Subcutaneous abdominal adipose tissue (tissue), 5 donors: ENCODE results near the gene B3GNT8.
"Not testable (repeated sequence)": the region's sequence is repeated elsewhere in the genome, so short reads cannot be mapped to it uniquely, and the experiment has no call there.

Experiments
- H3K27ac ChIP-seq: one replicate; pipeline ENCODE4 v1.7.0; 2013; ENCODE audit warnings: low read depth, mild to moderate bottlenecking, inconsistent platforms, low read length, moderate library complexity
- H3K27me3 ChIP-seq, 5 donors: one replicate each; pipeline ENCODE4 v1.7.0; 2013; ENCODE audit warnings: low read length in 5 of 5, inconsistent platforms in 1 of 5; ENCODE audit not compliant: control insufficient read depth in 5 of 5, insufficient read depth in 4 of 5
- H3K36me3 ChIP-seq, 5 donors: one replicate each; pipeline ENCODE4 v1.7.0; 2013; ENCODE audit warnings: low read length in 5 of 5; ENCODE audit not compliant: control insufficient read depth in 5 of 5, insufficient read depth in 5 of 5
- H3K4me1 ChIP-seq, 5 donors: one replicate each; pipeline ENCODE4 v1.7.0; 2013; ENCODE audit warnings: low read length in 5 of 5, mild to moderate bottlenecking in 3 of 5, moderate library complexity in 1 of 5; ENCODE audit not compliant: control insufficient read depth in 5 of 5, insufficient read depth in 5 of 5
- H3K4me3 ChIP-seq, 5 donors: one replicate each; pipeline ENCODE4 v1.7.0; 2013; ENCODE audit warnings: low read length in 5 of 5, low read depth in 1 of 5
- H3K9ac ChIP-seq, 5 donors: one replicate each; pipeline ENCODE4 v1.7.0; 2013; ENCODE audit warnings: low read length in 5 of 5, mild to moderate bottlenecking in 4 of 5, moderate library complexity in 3 of 5
- H3K9me3 ChIP-seq, 5 donors: one replicate each; pipeline ENCODE4 v1.7.0; 2013; ENCODE audit warnings: low read length in 5 of 5; ENCODE audit not compliant: control insufficient read depth in 5 of 5
- donor health status: healthy.
- donor health status: healthy.
- donor health status: healthy.
- donor health status: healthy.
- donor health status: healthy.

The B3GNT8 gene

GRCh38 chr19:41426952-41427646 is at the start of gene B3GNT8:
B3GNT8 (minus strand) TSS chr19:41427374; CDS start chr19:41426778, 596 bp downstream.
- H3K4me1 ChIP-seq = peaks cover 3 to 47% (median 28%) of the 10 kb centered on the region in 5 donors
- H3K27ac ChIP-seq = no peak within 1 kb of the TSS
- H3K27me3 ChIP-seq = no peaks in the 10 kb centered on the region
- peak within 1 kb of the TSS; percentile 62 to 83 (median 70) for H3K4me3 ChIP-seq
- H3K9me3 ChIP-seq = no peaks in the 10 kb centered on the region
- H3K36me3 ChIP-seq = peaks cover 0 to 53% (median 50%) of the 10 kb centered on the region in 5 donors
- H3K9ac ChIP-seq = peak within 1 kb of the TSS; percentile 52 to 91 (median 74)

GRCh38 chr19:41476583-41476982 is 49.4 kb upstream of the B3GNT8 start:
- Histone ChIP-seq H3K4me1 (peaks cover 0 to 38% (median 3%) of the 10 kb centered on the region in 5 donors), H3K9me3 (no peaks in the 10 kb centered on the region), H3K36me3 (peaks cover 0 to 3% (median 0%) of the 10 kb centered on the region in 5 donors), H3K27ac (no peak overlapping the region), H3K4me3 (no peak overlapping the region), H3K27me3 (peaks cover 0 to 21% (median 8%) of the 10 kb centered on the region in 5 donors), H3K9ac (no peak overlapping the region)

GRCh38 chr19:41463257-41464256 is 36.4 kb upstream of the B3GNT8 start:
- H3K27me3 ChIP-seq = peaks cover 0 to 23% (median 14%) of the 10 kb centered on the region in 5 donors
- not testable (repeated sequence) for H3K27ac ChIP-seq, H3K9me3 ChIP-seq, H3K9ac ChIP-seq, H3K36me3 ChIP-seq, H3K4me3 ChIP-seq, H3K4me1 ChIP-seq

- Histone ChIP-seq H3K36me3 (no peaks in the 10 kb centered on the region), H3K9me3 (peaks cover 0 to 8% (median 0%) of the 10 kb centered on the region in 5 donors), H3K4me3 (no peak overlapping the region), H3K9ac (no peak overlapping the region), H3K4me1 (peaks cover 0 to 2% (median 0%) of the 10 kb centered on the region in 5 donors), H3K27me3 (peaks cover 0 to 18% (median 16%) of the 10 kb centered on the region in 5 donors), H3K27ac (no peak overlapping the region)
These were observed 35.3 kb upstream of the B3GNT8 start for GRCh38 chr19:41462497-41462896.

- Histone ChIP-seq H3K27ac (no peak overlapping the region), H3K9me3 (peaks cover 0 to 3% (median 0%) of the 10 kb centered on the region in 5 donors), H3K4me1 (peaks cover 0 to 24% (median 17%) of the 10 kb centered on the region in 5 donors), H3K9ac (no peak overlapping the region), H3K27me3 (peaks cover 0 to 12% (median 5%) of the 10 kb centered on the region in 5 donors), H3K36me3 (no peaks in the 10 kb centered on the region), H3K4me3 (no peak overlapping the region)
These were observed 30.1 kb upstream of the B3GNT8 start for GRCh38 chr19:41457241-41457640.

- Histone ChIP-seq H3K27me3 (peaks cover 0 to 12% (median 5%) of the 10 kb centered on the region in 5 donors), H3K27ac (no peak overlapping the region), H3K4me1 (peaks cover 0 to 24% (median 17%) of the 10 kb centered on the region in 5 donors), H3K9me3 (no peaks in the 10 kb centered on the region), H3K9ac (peak overlapping the region in 1 of 5 donors; percentile 37), H3K4me3 (peak overlapping the region in 1 of 5 donors; percentile 11), H3K36me3 (no peaks in the 10 kb centered on the region)
These were observed 29.3 kb upstream of the B3GNT8 start for GRCh38 chr19:41456342-41456918.

GRCh38 chr19:41455936-41456335 is 28.8 kb upstream of the B3GNT8 start:
- H3K9ac ChIP-seq = no peak overlapping the region
- peaks cover 0 to 24% (median 17%) of the 10 kb centered on the region in 5 donors for H3K4me1 ChIP-seq
- H3K27ac ChIP-seq = no peak overlapping the region
- peak overlapping the region in 2 of 5 donors; percentile 10 to 11 for H3K4me3 ChIP-seq
- H3K36me3 ChIP-seq = no peaks in the 10 kb centered on the region
- H3K9me3 ChIP-seq = no peaks in the 10 kb centered on the region
- H3K27me3 ChIP-seq = peaks cover 0 to 12% (median 3%) of the 10 kb centered on the region in 5 donors

- H3K4me3 ChIP-seq = no peak overlapping the region
- H3K4me1 ChIP-seq = peaks cover 0 to 29% (median 20%) of the 10 kb centered on the region in 5 donors
These were observed 25.6 kb upstream of the B3GNT8 start for GRCh38 chr19:41452584-41453275.

GRCh38 chr19:41449865-41450178 is 22.6 kb upstream of the B3GNT8 start:
- Histone ChIP-seq H3K36me3 (no peaks in the 10 kb centered on the region), H3K9ac (no peak overlapping the region), H3K9me3 (no peaks in the 10 kb centered on the region), H3K27me3 (peaks cover 3 to 16% (median 9%) of the 10 kb centered on the region in 5 donors), H3K4me3 (no peak overlapping the region), H3K27ac (no peak overlapping the region), H3K4me1 (peaks cover 0 to 11% (median 3%) of the 10 kb centered on the region in 5 donors)

More at GRCh38 chr19:41452584-41453275, 25.6 kb upstream of the B3GNT8 start:
- no peak overlapping the region for H3K27ac ChIP-seq
- H3K9me3 ChIP-seq = no peaks in the 10 kb centered on the region
- no peaks in the 10 kb centered on the region for H3K36me3 ChIP-seq
- H3K9ac ChIP-seq = no peak overlapping the region
- peaks cover 0 to 2% (median 0%) of the 10 kb centered on the region in 5 donors for H3K27me3 ChIP-seq
